LNCAP (cell line): ENCODE data around the gene CTNNA1.

Source experiments
- CTCF ChIP-seq: fragments of 450-650 bp; IDR thresholded peaks from 2 replicates; pipeline ENCODE4 v1.5.1; 2017; ENCODE audit warnings: mild to moderate bottlenecking

The CTNNA1 gene

DNA sequence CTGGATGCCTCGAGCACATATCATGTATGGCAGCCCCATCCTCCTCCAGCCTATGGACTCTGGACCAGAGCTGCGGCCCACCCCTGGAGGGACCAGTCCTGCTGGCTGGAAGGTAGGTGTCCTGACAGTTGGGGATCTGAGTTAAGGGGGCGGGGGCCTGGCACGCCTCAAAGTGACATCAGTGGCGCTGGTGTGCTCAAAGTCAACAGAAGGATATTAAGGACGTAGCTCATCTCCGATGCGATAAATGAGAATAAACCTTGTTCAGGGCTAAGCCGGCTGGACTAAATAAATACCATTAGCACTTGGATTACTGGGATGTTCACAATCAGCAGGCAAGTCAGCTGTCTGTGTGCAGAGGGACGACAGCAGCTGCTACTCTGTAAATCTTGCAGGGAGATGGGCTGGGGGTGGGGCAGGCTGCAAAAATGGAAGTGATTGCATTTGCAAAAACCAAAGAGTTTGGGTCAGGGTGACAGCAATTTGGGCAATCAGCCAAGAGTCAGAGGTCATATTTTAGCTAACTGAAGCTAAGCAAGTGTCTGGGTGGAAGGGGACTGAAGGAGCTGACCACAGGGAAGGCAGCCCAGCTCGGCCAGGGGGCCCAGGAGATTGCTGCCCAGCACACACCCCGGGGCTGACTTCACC lies 201.9 kb downstream of the CTNNA1 start:
- TF ChIP-seq CTCF = no peak

DNA sequence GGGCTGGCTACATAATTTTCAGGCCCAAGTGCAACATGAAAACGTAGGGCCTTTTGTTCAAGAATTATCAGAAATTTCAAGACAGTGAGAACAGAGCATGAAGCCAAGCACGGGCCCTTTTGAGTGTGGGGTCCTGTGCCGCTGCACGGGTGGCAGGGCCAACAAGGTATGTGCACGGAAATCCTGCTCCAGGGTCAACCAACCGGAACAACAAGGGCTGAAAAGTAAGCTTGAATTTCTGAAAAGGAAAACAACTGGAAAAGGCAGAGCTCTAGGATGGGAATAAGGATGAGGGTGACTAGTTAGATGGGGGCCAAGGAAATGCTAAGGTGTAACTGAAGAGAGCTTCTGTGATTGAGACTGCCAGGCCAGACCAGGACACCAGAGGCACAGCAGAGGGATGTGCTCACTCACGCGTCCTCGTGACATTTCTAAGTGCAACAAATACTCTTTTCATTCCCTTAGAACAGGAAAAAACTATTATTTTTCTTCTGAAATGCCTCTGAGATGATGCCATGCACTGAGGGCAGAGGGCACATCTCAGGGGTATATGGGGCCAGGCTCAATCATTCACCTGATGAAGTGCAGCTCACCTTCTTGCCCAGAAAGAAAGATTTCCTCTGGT lies 202.6 kb downstream of the CTNNA1 start:
- TF ChIP-seq CTCF = no peak

GRCh38 chr5:138956801-138957200 lies 203.6 kb downstream of the CTNNA1 start:
- no peak for TF ChIP-seq CTCF

DNA sequence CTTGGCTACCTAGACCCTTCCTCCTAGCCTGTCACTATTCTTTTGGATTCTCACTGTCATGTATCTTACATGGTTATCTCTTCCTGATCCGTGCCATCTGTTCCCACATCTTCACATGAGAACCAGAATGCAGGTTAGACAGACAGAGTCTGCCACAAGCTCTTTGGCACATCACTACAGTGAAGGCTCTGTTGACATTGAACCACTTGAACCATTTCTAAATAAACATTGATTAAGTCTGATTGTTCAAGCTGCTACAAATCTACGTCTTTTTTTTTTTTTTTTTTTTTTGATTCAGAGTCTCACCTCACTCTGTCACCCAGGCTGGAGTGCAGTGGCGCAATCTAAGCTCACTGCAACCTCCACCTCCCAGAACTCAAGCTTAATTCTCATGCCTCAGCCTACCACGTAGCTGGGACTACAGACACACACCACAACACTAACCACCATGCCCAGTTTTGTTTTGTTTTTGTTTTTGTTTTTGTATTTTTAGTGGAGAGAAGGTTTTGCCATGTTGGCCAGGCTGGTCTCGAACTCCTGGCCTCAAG lies 207.0 kb downstream of the CTNNA1 start:
- no peak for TF ChIP-seq CTCF

GRCh38 chr5:138961221-138961620 lies 208.0 kb downstream of the CTNNA1 start:
- TF ChIP-seq CTCF = no peak

- no peak for TF ChIP-seq CTCF
Observed at GRCh38 chr5:138961729-138962128, 208.5 kb downstream of the CTNNA1 start.

DNA sequence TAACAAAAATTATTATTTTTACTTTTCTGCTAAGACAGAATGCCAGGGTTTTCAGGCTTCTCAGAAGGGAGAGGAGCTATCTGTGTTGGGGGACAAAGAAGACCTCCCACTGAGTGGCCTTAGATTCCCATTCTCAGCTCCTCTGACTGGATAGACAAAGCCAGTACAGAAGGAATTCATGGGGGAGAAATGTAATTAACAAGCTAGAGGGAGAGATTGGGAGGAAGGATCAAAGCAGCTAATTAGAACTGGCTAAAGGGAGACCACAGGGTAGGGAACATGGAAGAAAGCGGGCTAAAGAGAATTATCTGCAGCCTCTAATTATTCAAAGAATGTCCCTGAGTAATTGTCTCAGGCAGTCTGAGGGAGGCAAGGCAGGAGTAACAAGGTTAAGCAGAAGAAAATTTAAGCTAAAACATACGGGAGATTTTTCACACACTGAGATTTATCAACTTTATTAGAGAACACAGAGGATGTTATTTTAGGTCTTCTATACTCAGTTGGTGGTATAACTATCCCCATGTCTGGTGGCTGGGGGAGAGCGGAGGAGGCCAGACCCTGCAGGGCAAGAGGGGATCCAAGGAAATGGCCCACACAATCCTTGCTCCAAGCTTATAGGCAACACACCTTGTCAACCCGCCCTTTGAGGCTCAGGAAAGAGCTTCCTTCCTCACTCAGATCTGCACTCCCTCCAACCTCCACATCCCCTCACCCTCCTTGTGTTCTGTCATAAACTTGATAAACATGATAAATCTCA lies 209.6 kb downstream of the CTNNA1 start:
- no peak for TF ChIP-seq CTCF
